GM21528 (cell line): Measurements from ENCODE around the gene ZNRD2.

Experiments
- ATAC-seq: cut with Tn5 transposase; IDR thresholded peaks from one replicate; pipeline ENCODE4 v1.9.1; 2021; ENCODE audit warnings: mild to moderate bottlenecking, moderate library complexity; ENCODE audit not compliant: unreplicated experiment, low FRiP score

Gene ZNRD2

DNA sequence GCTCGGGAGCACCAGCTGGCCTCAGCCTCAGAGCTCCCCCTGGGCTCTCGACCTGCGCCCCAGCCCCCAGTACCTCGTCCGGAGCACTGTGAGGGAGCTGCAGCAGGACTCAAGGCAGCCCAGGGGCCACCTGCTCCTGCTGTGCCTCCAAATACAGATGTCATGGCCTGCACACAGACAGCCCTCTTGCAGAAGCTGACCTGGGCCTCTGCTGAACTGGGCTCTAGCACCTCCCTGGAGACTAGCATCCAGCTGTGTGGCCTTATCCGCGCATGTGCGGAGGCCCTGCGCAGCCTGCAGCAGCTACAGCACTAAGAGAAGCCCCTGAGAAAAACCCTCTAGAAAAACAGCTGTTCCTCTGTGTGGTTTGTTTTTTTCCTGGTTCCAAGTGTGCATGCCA lies 1.1 kb downstream of the ZNRD2 start:
- ATAC-seq = no peak

DNA sequence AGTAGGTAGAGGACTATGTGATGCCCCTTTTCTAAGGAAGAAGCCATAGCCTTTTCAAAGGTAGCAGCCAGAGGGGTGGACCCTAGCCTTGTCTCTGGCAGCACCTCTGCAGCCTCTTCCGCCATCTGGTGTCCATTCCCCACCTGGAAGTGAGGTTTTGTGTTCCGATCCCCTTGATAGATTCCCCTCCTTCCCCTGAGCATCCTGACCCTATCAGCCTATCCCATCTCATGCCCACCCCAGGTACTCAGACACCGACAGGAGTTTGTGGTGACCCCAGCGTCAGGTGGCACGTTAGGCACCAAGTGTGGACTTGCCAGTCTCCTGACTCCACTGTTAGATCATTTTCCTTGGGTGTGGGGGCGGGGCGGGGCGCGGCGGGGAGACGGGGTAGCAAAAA lies 1.7 kb downstream of the ZNRD2 start:
- no peak for ATAC-seq

DNA sequence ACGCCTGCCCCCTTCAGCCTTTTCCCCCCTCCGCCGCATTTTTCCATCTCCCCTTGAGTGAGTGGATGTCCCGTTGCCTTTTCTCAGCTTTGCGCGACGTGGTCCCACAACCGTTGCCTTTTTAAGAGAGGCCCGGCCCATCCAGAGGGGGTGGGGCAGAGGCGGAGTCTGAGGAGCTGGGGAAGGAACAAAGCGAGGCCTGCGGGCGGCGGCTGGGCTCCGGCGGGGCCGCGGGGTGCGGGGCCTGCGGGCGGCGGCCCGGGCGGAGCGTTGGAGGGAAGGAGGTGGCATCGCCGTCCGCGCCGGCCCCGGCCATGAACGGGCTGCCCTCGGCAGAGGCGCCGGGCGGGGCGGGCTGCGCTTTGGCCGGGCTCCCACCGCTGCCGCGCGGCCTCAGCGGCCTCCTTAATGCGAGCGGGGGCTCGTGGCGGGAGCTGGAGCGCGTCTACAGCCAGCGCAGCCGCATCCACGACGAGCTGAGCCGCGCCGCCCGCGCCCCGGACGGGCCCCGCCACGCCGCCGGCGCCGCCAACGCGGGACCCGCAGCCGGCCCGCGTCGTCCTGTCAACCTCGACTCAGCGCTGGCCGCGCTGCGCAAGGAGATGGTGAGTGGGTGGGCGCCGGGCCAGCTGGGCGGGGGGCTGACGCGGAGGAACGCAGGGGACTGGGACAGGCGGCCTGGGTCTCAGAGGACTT lies 2.2 kb downstream of the ZNRD2 start, which contains the start of gene FAM89B:
TSS of gene FAM89B (plus strand) at position 183 of the 696 bp plus-strand sequence. CDS start at position 315, 132 bp downstream.
- no peak for ATAC-seq

DNA sequence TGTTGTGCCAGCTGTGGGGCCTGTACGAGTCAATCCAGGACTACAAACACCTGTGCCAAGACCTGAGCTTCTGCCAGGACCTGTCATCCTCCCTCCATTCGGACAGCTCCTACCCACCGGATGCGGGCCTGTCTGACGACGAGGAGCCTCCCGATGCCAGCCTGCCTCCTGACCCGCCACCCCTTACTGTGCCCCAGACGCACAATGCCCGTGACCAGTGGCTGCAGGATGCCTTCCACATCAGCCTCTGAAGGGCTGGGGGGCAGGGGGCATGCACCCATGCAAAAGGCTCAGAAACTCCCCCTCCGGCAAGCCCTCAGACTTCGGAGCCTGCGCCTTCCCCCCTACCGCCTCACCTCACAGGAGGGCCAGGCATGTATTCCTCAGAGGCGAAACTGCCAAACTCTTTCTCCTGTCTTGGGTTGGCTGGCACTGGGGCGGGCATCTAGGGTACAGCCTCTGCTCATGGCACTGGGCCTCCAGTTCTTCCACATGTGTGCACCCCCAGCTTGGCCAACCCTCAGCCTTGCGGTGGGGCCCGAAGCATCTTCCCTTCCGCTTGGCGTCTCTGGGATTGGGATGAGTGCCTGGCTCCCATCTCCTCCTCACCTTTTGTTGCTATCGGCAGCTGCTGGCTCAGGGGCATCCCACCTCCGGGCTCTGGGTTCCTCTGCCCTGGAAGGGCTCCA lies 3.3 kb downstream of the ZNRD2 start:
- ATAC-seq = no peak

DNA sequence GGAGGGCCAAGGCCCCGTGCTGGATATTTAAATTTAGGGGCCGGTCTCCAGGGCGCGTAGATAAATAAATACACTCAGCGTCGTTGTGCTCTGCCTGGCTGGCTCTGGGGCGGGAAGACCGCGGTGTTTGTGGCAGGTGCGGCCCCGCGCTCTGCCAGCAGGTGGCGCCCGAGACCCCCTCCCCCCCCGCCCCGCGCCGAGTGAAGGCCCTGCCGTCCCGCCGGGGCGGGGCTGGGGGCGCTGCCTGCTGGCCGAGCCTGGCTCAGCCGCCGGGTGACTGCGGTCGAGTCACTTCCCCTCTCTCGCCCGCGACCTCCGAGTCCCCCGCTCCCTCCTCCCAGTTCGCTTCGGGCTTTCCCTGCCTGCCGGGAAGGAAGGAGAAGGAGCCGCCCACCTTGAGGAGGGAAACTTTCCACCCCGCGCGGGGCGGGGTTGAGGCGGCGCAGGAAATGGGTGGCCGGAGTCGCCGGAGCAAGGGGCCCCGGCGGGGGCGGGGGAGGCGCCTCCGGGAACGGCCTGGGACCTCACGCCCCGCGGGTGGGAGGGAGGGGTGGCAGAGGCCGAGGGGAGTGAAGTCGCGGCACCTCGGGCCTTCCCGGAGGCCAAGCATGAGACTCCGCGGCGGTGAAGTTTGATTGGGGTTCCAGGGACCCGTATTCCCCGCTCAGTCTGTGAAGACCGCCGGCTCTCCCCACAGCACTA lies 4.0 kb downstream of the ZNRD2 start:
- ATAC-seq = no peak

DNA sequence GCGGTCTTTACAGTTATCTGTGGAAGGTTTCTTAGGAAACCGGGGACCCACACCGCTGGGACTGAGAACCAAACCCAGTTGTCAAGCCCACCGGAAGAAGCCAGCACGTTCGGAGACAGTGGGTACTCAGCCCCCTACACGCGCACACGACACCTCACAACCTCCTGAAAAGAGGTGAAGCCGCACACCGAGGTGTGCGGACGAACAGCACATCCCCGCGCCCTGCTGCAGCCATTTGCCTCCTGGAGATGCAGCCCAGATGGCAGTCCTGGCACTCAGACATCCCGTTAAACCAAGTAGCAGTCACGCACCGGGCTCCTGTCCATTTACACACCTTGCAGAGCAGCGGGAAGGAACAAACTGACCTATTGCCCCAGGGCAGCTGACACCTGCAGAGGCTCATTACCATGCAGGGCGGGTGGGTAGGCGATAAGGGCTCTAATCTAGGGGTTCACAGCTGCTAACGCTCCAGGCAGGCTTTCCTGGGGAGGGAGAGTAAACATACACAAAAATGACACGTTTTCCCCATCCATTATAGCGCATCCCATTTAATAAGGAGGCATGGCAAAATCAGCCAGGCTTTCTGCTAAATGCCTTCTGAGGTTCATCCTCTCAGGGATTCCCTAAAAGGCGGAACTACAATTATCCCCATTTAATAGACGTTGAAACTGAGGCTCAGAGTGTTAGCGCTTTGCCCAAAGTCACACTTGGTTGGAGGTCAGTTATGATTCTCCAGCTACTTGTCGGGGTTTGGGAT lies 4.7 kb downstream of the ZNRD2 start:
- ATAC-seq = no peak

DNA sequence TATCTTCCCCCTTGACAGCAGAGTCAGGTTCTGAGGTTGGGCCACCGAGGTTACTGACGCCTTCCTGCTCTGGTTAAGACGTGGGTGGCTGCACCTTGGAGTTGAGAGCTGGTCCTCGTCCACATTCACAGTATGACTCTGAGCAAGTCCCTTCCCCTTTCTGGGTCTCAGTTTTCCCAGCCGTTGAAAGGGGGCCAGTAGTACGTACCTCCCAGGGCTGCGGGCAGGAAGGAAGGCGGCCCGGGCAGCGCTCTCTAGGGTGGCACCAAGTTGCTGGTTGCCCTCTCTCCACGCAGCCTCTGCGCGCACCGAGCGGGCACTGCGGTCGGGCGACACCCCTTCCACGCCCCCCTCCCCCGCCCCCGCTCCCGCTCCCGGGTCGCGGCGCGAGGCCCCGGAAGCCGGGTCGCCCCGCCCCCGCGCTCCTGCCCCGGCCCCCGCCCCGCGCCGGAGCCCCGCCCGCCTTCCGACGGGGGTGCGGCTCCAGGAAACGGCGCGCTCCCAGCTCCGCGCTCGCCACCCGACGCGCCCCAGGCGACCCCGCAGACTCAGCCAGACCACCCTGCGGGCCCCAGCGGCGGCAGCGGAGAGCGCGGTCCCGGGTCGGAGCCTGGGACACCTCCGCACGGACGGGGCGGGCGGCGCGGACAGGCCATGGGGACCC lies 5.4 kb downstream of the ZNRD2 start, which contains the start of gene EHBP1L1:
TSS of gene EHBP1L1 (plus strand) at position 486 of the 664 bp plus-strand sequence. CDS start 250 bp downstream, outside the sequence.
- no peak for ATAC-seq

DNA sequence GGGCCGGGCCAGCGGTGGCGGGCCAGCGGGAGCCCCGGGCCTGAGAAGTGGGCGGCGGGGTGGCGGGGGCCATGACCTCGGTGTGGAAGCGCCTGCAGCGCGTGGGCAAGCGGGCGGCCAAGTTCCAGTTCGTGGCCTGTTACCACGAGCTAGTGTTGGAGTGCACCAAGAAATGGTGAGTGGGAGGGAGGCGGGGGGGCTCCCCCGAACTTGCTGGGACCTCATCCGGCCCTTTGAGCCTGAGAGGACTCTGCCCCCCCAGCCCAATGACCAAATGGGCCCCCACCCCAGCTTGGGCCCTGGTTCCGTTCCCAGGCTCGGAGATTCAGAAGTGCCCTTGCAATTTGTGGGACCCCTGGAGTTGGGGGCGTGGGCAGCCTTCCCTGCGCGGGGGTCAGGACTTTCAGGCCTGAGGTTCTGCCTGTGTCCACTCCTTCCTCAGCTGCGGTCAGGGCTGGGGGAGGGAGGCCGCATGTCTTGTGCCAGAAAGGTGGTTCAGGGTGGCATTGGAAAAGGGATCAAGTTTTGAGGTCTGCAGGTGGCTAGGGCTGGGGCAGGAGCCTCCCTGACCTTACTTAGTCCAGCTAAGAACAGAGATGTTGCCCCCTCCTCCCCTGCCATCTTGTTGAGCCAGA lies 6.1 kb downstream of the ZNRD2 start:
- ATAC-seq = no peak

DNA sequence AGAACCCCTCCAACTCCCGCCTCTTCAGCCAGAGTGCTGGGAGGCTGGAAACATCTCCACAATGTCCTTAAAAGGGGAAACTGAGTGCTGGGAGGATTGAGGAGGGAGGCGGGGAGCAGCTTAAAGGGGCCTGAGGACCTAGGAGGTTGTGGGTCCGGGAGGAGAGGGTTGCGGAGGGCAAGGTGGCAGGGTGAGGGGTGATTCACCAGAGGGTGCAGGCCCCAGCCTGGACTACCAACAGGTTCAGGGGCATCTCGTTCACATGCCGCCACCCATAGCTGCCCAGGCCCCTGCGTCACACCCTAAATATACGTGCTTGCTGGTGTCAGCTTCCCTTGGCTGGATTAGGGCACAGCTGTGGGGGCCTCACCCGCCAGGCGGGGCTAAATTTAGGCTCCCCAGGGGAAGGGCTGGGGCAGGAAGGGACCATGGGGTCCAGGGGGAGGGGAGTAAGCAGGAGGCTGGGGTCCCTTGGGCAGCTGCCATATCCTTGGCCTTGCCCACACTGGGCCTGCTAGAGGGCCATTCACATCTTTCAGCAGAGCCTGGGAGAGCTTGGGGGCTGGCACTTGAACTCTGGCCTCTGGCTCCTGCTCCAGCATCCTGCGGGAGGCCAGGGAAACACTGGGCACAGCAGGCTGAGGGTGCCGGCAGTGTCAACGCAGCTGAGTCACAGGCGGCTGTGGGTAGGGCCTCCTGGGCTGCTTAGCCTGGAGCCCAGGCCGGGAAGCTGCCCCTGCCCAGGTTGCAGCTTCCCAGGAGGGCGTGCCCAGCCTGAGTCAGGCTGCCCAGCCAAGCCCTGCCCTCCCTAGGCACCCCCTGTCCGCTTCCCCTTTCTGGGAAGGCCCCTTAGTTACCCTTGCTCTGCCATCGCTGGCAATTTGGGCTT lies 6.8 kb downstream of the ZNRD2 start:
- ATAC-seq = no peak

DNA sequence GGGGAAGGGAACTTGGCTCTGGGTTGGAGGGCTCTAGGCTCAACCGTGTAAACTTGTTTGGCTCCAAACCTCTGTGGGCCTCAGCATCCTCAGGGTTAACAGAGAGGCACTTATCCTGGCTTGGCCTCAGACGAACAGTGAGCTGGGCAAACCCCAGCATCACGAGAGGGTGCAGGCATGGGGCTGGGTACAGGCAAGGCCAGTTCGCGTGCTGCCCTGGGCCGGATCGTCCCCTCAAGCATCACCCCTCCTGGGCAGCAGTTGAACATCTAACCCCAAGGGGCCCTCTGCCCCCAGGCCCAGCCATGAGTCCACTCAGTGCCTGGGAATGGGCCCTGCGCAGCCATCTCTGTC lies 7.5 kb downstream of the ZNRD2 start:
- no peak for ATAC-seq

DNA sequence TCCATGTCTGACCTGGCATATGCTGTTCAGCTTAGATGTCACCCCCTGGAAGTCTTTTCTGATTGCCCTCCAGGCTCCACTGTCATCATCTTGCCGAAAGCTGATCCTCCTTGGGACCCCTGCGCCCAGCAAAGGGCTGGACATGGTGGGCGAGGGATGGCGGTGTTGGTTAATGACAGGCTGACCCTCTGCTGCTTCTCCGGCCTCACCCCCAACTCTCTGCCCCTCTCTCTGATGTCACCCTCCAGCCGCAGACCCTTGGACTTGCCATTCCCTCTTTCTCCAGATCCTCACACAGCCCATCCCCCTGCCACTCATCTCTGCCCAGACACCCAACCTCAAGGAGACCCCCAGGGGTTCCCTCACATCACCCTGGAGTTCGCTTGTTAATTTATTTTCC lies 7.9 kb downstream of the ZNRD2 start:
- ATAC-seq = no peak

DNA sequence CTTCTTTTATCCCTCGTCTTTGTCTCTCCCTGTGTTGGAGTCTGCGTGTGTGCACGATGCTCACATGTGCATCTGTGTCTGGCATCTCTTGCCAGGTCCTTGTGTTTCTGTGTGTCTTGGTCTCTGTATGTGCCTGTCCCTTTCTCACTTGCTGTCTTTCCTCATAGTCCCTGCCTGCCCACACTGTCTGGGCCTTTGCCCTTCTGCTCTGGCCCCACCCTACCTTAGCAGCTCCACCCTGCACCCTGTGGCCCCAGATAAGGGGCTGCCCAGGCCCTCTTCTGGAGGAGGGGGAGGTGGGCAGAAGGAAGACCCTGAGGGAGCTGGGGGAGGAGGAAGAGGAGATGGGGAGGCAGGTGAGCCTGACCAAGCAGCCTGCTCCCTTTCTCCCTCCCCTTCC lies 8.4 kb downstream of the ZNRD2 start:
- no peak for ATAC-seq

DNA sequence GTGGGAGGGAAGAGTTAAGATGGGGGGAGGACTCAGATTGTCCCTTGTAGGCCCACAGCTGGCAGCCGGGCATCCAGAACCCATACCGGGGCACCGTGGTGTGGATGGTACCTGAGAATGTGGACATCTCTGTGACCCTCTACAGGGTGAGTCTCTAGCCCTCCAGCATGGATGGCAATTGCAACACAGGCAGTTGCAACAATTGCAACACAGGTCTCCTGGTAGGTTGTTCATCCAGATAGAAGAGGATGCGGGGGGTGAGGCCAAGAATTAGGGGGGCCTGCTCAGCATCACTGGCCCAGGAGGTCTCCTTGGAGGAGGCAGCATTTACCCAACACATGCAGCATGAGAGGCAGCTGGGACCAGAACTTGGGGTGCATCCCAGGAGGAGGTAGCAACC lies 9.0 kb downstream of the ZNRD2 start:
- no peak for ATAC-seq

DNA sequence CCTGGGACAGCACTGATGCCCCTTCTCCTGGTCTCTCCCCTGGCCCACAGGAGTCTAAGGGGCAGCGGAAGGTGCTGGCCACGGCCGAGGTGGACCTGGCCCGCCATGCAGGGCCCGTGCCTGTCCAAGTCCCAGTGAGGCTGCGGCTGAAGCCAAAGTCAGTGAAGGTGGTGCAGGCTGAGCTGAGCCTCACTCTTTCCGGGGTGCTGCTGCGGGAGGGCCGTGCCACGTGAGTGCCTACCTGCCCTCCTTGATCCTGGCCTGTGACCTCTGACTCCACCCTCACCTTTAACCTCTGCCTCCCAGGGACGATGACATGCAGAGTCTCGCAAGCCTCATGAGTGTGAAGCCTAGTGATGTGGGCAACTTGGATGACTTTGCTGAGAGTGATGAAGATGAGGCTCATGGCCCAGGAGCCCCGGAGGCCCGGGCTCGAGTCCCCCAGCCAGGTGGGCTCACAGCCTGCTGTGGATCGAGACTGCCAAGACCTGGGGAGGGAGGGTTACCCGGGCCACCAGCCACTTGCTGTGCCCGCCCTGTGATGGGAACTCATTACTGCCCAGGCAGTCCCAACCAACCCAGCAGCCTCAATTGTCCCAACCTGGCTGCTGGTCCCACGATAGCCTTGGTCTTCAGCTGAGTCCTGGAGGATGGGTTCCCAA lies 9.9 kb downstream of the ZNRD2 start:
- ATAC-seq = no peak

DNA sequence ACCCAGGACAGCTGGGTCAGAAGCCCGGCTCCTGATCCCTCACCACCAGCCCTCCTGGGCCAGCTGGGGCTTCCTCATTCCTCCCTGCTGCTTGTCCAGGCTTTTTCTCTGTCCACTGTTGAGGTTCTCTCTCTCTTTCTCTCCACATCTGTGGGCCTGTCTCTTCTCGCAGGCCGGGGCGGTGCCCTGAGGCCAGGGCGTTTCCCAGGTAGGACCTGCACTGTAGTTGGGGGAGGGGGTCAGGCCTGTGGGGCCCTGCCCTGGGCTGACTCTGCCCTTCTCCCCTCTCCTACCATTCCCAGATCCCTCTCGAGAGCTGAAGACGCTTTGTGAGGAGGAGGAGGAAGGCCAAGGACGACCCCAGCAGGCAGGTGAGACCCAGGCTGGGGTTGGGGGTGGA lies 10.5 kb downstream of the ZNRD2 start:
- ATAC-seq = no peak

DNA sequence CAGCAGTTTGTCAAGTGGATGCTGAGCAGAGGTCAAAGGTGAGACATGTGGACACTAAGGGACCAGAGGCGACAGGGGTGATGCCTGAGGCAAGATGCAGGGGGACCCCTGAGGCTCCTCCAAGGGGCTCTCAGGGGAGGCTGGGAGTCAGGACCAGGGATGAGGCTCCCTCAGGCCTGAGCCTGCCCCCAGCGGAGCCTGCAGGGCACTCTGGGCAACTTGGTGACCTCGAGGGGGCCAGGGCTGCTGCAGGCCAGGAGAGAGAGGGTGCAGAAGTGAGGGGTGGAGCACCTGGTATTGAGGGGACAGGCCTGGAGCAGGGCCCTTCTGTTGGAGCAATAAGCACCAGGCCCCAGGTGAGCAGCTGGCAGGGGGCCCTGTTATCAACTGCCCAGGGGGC lies 11.7 kb downstream of the ZNRD2 start:
- ATAC-seq = no peak

DNA sequence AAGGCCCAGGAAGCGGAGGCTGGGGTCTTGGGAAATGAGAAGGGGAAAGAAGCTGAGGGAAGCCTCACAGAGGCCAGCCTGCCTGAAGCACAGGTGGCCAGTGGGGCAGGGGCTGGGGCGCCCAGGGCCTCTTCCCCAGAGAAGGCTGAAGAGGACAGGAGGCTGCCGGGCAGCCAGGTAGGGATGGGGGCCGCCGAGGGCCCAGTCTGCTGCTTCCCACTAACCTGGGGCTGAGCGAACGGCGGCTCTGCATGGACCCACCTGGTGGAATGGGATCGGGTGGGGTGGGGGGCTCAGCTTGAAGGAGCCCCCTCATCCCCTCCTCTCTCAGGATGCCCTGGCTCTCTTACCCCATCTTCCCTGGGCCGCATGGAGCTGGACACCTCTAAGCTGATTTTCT lies 13.3 kb downstream of the ZNRD2 start:
- no peak for ATAC-seq

DNA sequence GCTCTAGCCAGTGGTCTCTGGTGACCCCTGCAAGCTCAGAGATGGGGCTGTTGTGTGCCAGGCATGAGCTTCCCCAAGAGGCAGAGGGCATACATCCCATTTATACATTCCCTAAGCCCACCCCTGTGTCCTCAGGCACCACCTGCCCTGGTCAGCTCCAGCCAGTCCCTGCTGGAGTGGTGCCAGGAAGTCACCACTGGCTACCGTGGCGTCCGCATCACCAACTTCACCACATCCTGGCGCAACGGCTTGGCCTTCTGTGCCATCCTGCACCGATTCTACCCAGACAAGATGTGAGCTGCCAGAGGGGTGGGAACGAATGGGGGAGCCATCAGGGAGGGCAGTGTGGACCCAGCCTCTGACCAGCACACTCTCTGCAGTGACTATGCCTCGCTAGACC lies 13.8 kb downstream of the ZNRD2 start:
- no peak for ATAC-seq
